GM19452 (cell line): ENCODE data around the gene ARMH2.
"Not testable (repeated sequence)": the region's sequence is repeated elsewhere in the genome, so short reads cannot be mapped to it uniquely, and the experiment has no call there.

ENCODE experiments used
- ATAC-seq: cut with Tn5 transposase; IDR thresholded peaks from one replicate; pipeline ENCODE4 v1.9.1; 2021; ENCODE audit not compliant: unreplicated experiment

The ARMH2 gene

DNA sequence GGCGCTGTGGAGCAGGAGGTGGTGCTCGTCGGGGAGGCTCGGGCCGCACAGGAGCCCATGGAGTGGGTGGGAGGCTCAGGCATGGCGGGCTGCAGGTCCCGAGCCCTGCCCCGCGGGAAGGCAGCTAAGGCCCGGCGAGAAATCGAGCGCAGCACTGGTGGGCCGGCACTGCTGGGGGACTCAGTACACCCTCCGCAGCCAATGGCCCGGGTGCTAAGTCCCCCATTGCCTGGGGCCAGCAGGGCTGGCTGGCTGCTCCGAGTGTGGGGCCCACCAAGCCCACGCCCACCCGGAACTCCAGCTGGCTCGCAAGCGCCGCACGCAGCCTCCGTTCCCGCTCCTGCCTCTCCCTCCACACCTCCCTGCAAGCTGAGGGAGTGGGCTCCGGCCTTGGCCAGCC lies 32.7 kb downstream of the ARMH2 start:
- ATAC-seq, result not testable (repeated sequence)

DNA sequence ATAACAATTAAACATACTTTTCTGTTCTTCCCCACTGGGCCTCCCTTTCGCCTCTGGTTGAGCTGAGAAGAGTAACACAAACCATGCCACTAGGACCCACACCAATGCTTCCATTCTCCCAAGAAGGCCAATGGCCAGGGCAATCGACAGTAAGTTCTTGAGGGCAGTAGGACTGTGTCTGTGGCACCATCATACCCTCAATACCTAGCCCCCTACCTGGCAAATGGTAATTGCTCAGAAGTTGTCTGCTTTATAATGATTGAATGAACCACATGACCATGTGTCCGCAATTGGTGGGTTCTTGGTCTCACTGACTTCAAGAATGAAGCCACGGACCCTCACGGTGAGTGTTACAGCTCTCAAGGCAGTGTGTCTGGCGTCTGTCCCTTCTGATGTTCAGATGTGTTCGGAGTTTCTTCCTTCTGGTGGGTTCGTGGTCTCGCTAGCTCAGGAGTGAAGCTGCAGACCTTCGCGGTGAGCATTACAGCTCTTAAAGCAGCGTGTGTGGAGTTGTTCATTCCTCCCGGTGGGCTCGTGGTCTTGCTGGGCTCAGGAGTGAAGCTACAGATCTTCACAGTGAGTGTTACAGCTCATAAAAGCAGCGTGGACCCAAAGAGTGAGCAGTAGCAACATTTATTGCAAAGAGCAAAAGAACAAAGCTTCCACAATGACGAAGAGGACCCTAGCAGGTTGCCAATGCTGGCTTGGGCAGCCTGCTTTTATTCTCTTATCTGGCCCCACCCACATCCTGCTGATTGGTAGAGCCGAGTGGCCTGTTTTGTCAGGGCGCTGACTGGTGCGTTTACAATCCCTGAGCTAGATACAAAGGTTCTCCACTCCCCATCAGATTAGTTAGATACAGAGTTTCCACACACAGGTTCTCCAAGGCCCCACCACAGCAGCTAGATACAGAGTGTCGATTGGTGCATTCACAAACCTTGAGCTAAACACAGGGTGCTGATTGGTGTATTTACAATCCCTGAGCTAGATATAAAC lies 33.6 kb downstream of the ARMH2 start:
- not testable (repeated sequence) for ATAC-seq

DNA sequence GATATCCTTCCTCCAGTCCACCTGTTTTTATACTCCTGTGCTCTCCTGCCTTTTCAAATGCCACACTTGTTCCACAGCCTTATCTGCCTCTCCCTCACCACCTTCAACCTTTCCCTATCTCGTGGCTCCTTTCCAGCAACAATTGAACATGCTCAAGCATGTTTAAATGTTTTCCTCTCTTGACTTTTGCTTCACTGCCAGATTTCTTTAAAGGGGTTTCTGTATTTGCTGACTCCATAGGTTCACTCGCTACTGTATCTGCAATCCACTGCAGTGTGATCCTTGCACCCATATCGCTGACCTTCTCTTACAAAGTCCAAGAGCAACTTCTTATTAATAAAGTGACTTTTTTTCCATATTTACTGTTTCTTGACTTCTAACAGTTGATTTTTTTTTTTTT lies 35.1 kb downstream of the ARMH2 start:
- ATAC-seq, result no peak

DNA sequence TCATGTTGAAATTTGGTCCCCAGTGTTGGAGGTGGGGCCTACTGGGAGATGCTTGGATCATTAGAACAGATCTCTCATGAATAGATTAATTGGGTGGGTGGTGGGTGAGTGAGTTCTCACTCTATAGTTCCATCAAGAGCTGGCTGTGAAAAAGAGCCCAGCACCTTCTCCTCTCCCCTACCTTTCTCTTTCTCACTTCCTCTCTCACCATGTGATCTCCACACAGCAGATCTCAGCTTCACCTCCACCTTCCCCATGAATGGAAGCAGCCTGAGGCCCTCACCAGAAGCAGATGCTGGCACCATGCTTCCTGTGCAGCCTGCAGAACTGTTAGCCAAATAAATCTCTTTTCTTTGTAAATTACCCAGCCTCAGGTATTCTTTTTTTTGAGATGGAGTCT lies 36.9 kb downstream of the ARMH2 start:
- ATAC-seq, result no peak

DNA sequence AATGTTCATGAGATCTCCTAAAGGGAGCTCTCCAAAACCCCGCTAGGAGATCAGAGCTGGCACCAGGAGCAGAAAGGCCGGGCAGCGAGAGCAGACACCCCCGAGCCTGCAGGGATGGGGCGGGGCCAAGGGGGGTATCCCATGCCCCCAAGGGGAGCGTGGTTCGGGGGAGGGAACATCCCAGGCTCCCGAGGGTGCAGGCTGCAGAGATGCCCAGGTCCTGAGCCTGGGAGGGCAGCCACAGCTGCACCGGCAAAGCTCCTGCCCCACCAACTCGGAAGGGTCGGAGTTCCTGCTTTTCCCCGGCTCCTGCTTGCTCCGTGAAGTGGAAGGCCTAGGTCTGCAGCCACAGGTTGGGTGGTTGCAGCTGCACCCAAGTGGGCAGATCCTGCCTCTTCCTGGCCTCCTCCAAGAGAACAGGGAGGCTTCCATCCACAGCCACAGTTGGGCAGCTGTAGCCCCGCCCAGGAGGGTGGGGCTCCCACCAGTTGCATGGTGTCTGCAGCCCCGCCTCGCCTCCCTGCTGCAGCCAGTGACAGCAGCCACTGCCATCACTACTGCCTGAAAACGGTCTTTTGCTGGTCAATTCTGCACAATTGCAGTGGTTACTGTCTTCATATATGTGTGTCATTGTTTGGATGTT lies 37.4 kb downstream of the ARMH2 start:
- no peak for ATAC-seq

DNA sequence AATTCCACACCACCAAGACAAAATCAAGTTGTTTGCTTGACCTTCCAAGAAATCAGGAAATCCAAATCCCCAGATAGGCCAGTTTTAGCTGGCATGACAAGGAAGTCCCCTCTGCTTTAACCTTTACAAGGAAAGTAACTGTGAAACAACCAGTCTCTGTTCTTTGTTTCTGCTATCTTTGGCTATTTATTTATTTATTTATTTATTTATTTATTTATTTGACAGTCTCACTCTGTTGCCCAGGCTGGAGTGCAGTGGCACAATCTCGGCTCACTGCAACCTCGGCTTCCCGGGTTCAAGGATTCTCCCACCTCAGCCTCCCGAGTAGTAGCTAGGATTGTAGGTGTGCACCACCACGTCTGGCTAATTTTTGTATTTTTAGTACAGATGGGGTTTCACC lies 38.5 kb downstream of the ARMH2 start:
- no peak for ATAC-seq

DNA sequence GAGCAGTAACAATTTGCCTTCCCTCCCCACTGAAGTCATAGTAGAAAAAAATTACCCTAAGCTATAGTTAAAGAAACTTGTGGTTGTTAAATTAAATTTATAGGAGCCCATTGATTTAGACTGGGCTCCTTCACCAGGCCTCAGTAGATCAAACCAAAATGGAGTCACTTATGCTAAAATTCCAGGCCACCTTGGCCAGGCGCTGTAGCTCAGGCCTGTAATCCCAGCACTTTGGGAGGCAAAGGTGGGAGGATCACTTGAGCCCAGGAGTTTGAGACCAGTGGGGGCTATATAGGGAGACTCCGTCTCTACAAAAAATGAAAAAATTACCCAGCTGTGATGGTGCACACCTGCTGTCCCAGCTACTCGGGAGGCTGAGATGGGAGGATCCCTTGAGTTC lies 39.0 kb downstream of the ARMH2 start:
- ATAC-seq, result no peak

DNA sequence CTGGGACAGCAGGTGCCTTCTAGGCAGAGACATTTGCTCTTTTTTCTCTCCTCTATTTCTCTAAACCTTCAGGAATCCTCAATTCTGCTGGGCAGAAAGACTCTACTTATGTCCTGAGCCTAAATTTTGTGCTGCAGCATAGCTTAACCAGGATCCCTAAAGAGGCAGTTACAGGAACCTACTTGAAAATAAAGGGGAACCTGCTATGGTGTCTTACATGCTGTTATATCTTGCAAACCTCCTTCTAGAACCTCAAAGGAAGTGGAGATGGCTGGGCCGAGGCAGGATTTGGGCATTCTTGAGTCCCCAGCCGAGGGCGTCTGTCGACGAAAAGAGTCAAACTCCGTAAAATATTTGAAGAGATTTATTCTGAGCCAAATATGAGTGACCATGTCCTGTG lies 41.1 kb downstream of the ARMH2 start:
- ATAC-seq, result no peak

DNA sequence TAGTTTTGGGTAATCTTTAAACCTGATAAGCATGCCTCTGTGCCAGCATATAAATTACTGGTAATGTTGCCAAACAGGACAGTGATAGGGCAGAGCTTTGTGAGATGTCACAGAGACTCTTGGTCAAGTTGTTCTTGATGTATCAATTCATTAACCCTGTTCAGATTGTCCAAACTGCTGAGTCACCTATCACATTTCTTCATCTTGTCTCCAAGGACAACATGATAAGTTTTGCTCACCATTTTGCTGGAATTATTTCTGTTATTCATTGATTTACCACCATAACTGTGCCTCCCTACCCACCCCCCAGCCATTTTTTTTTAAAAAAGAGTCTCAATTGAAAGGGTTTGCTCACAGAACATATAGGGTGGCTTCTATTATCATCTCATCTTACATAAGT lies 43.4 kb downstream of the ARMH2 start:
- no peak for ATAC-seq

DNA sequence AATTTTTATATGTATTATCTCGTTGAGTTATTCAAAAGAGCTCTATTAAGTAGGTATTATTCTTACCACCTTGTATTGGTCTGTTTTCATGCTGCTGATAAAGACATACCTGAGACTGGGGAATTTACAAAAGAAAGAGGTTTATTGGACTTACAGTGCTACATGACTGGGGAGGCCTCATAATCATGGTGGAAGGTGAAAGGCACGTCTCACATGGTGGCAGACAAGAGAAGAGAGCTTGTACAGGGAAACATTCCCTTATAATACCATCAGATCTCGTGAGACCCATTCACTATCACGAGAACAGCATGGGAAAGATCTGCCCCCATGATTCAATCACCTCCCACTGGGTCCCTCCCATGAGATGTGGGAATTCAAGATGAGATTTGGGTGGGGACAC lies 44.3 kb downstream of the ARMH2 start:
- not testable (repeated sequence) for ATAC-seq

DNA sequence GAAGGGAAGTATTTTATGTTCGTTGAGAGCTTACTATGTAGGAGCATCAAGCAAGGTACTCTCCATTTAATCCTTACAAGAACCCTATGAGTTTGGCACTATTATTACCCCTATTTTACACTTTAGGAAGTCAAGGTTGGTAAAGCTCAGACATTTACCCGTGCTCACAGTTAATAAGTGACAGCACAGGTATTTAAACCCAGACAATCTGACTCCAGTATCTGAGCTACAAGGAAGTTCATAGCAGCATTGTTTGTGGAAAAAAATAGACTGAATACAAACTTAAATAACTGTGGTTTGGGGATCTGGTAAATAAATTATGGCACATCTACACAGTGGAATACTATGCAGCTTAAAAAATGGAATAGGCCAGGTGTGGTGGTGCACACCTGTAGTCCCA lies 45.2 kb downstream of the ARMH2 start:
- no peak for ATAC-seq

DNA sequence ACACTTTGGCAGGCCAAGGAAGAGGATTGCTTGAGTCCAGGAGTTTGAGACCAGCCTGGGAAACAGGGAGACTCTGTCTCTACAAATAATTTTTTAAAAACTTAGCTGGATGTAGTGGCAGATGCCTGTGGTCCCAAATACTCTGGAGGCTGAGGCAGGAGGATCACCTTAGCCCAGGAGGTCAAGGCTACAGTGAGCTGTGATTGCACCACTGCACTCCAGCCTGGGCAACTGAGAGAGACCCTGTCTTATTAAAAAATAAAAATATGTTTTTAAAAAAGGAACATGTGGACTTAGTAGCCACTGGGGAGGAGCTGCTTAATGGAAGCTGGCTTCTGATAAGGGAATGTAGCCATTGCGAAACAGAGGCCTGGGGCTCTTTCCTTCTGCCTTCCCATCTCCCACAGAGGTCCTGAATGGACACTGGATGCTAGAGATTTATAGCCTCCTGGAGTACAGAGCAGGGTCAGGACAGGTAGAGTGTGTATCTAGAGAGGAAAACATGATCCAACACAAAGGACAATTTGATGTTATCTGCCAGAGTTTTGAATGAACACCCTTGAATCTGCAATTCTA lies 45.7 kb downstream of the ARMH2 start:
- ATAC-seq, result no peak

DNA sequence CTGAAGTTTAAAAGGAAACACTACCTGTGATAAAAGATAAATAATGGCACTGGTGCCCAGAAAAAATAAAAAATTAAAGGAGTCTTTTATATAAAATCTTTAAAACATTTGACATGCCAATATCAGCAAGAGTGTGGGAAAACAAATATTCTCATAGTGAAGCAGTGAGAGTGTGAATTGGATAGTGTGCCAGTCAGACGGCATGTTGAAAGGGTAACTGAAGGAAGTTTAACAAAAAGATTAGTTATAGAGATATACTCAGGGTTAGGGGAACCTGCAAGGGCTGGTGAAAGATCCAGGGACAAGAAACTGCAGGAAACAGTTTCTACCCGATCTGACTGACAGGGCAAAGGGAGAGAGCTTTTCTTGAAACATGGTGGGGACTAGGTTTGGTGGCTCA lies 46.2 kb downstream of the ARMH2 start:
- ATAC-seq, result no peak

DNA sequence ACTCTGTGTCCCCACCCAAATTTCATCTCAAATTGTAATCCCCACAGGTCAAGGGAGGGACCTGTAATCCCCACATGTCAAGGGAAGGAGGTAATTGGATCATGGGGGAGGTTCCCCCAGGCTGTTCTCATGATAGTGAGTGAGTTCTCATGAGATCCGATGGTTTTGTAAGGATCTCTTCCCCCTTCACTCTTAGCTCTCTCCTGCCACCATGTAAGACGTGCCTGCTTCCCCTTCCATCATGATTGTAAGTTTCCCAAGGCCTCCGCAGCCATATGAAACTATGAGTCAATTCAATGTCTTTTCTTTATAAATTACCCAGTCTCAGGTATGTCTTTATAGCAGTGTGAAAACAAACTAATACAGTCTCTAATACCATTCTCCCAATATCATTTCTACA lies 47.8 kb downstream of the ARMH2 start:
- ATAC-seq, result not testable (repeated sequence)

DNA sequence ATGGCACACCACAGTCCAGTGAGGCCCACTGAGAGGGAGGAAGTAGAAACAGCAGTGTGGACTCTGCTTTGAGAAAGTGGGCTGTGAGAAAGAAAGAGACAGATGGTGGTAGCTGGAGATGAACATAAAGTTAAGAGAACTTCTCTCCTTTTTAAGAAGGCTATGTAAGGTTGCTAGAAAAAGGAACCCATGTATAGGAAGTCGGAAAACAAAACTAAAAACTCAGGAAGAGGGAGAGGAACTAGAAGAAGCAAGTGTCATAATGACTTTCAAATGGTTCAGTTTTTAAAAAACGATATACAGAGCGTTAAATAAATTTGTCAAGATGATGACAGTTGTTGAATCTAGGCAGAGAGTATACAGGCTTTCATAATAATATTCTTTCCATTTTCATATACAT lies 49.4 kb downstream of the ARMH2 start:
- ATAC-seq, result no peak
